Stomach (tissue), 4 donors: ENCODE results near the gene ASH1L.

Source experiments
- EP300 ChIP-seq: sonication (generic); formaldehyde crosslinking; IDR thresholded peaks from one replicate; pipeline ENCODE4 v1.6.1; 2017; ENCODE audit warnings: antibody characterized with exemption
- POLR2AphosphoS5 ChIP-seq, 3 donors: sonication (generic); formaldehyde crosslinking; IDR thresholded peaks; one replicate each; pipeline ENCODE4 v1.6.1; 2016; ENCODE audit warnings: antibody characterized with exemption in 3 of 3
- TF ChIP-seq, protein P1 (sequence below), 7 experiments: fragments of 450-650 bp in 4 of 7; fragments of 200-600 bp in 3 of 7; sonication (generic) in 3 of 7; IDR thresholded peaks; one replicate each; pipeline ENCODE4 v1.5.1; 2016 to 2019; ENCODE audit warnings: antibody characterized with exemption in 7 of 7, control low read depth in 2 of 7, mild to moderate bottlenecking in 1 of 7

DNA sequence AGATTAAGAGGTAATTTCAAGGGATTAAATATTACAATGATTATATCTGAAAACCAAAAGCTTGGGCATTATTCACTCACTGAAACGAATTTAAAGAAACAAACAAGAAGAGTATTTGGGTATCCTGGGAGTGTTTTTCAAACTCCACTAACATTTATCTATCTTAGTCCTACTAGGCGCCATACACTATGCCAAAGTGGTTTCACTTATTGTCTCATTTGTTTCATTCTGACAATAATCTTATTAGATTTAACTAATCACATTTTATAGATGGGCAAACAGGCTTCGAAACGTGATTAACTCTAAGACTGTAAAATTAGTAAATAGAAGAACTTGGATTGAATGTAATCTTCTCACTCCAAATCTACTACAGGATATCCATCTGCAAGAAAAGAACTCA is 25.4 kb downstream of the ASH1L start:
- TF ChIP-seq, protein P1, sequence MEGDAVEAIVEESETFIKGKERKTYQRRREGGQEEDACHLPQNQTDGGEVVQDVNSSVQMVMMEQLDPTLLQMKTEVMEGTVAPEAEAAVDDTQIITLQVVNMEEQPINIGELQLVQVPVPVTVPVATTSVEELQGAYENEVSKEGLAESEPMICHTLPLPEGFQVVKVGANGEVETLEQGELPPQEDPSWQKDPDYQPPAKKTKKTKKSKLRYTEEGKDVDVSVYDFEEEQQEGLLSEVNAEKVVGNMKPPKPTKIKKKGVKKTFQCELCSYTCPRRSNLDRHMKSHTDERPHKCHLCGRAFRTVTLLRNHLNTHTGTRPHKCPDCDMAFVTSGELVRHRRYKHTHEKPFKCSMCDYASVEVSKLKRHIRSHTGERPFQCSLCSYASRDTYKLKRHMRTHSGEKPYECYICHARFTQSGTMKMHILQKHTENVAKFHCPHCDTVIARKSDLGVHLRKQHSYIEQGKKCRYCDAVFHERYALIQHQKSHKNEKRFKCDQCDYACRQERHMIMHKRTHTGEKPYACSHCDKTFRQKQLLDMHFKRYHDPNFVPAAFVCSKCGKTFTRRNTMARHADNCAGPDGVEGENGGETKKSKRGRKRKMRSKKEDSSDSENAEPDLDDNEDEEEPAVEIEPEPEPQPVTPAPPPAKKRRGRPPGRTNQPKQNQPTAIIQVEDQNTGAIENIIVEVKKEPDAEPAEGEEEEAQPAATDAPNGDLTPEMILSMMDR (IDR thresholded peaks at IDR 0.05) = no peak
- no peak for TF ChIP-seq POLR2AphosphoS5 (IDR thresholded peaks at IDR 0.05)
- TF ChIP-seq EP300 = no peak
